ENCODE data around the gene PSAPL1.
"Not testable (repeated sequence)": the region's sequence is repeated elsewhere in the genome, so short reads cannot be mapped to it uniquely, and the experiment has no call there.

DNA sequence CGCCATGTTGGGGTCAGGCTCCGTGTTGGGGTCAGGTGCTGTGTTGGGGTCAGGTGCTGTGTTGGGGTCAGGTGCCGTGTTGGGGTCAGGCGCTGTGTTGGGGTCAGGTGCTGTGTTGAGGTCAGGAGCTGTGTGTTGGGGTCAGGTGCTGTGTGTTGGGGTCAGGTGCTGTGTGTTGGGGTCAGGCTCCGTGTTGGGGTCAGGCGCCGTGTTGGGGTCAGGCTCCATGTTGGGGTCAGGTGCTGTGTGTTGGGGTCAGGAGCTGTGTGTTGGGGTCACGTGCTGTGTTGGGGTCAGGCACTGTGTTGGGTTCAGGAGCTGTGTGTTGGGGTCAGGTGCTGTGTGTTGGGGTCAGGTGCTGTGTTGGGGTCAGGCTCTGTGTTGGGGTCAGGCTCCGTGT, 18.1 kb upstream of the PSAPL1 start:
- not testable (repeated sequence) for TF ChIP-seq POLR2AphosphoS5 (IDR thresholded peaks at IDR 0.05)
- TF ChIP-seq, protein P1, sequence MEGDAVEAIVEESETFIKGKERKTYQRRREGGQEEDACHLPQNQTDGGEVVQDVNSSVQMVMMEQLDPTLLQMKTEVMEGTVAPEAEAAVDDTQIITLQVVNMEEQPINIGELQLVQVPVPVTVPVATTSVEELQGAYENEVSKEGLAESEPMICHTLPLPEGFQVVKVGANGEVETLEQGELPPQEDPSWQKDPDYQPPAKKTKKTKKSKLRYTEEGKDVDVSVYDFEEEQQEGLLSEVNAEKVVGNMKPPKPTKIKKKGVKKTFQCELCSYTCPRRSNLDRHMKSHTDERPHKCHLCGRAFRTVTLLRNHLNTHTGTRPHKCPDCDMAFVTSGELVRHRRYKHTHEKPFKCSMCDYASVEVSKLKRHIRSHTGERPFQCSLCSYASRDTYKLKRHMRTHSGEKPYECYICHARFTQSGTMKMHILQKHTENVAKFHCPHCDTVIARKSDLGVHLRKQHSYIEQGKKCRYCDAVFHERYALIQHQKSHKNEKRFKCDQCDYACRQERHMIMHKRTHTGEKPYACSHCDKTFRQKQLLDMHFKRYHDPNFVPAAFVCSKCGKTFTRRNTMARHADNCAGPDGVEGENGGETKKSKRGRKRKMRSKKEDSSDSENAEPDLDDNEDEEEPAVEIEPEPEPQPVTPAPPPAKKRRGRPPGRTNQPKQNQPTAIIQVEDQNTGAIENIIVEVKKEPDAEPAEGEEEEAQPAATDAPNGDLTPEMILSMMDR (IDR thresholded peaks at IDR 0.05): not testable (repeated sequence)
